AG04450 (cell line): ENCODE results near the gene SLC7A4. TPM values are rescaled to one million over a fixed set of nuclear protein-coding genes. Genes with fewer than 3 reads are reported as not detected.
"Not testable (repeated sequence)": the region's sequence is repeated elsewhere in the genome, so short reads cannot be mapped to it uniquely, and the experiment has no call there.

Experiments
- CTCF ChIA-PET: fragments of 300-600, 350-600 bp; formaldehyde crosslinking; extraction: SDS; loops from one replicate; lab custom pipeline; 2022; ENCODE audit warnings: antibody characterized with exemption, inconsistent platforms; lab: Charles Lee
- POLR2A ChIA-PET: fragments of 350-600 bp; formaldehyde crosslinking; extraction: SDS; loops from one replicate; lab custom pipeline; 2021; ENCODE audit warnings: antibody characterized with exemption, inconsistent platforms; lab: Yijun Ruan, JAX
- DNase-seq: peaks from one replicate; pipeline ENCODE4 v3.0.0-alpha.2; 2011; ENCODE audit warnings: low read depth, low spot score
- H3K27ac ChIP-seq: one replicate; pipeline ENCODE4 v1.5.1; 2012; ENCODE audit warnings: low read depth, low read length, control low read depth
- H3K27me3 ChIP-seq: one replicate; pipeline ENCODE4 v1.6.0; 2012; ENCODE audit warnings: low read length; ENCODE audit not compliant: control insufficient read depth, insufficient read depth
- H3K4me3 ChIP-seq: 2 replicates; pipeline ENCODE4 v1.5.1; 2011; ENCODE audit warnings: mild to moderate bottlenecking, low read depth, low read length, control low read depth
- H3K9me3 ChIP-seq: 2 replicates; pipeline ENCODE4 v1.5.1; 2012; ENCODE audit warnings: low read length; ENCODE audit not compliant: control insufficient read depth, insufficient read depth
- polyA plus RNA-seq: library from polyadenylated mRNA; depleted of rRNA; stranded (reverse); fragments of >200 nt; gene quantifications from 2 replicates; pipeline ENCODE4 v1.2.3, GENCODE V29; 2011
- TF ChIP-seq, protein P1 (sequence below): IDR thresholded peaks from 2 replicates; pipeline ENCODE4 v1.5.1; 2011; ENCODE audit warnings: low read depth, low read length, control low read depth, inconsistent platforms

SLC7A4 gene
- polyA plus RNA-seq, 1 experiment: 0.11 TPM

DNA sequence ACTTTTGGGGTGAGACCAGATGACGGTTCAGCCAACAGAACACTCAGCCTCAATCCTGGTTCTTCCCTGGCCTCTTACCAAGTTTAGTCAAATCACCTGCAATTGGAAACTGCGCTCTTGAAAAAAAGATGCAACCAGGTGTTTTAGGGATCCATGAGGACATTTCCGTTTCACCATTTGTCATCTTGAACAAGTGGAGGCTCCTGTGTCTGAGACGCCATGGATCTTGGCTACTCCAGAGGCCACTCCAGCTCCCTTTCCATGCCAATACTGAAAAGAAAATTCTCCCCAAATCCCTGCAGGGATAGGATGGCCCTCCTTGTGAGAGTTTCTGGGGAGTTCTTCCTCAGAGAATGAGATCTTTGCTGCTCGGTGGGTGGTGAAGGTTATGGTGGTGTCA is 41.1 kb upstream of the SLC7A4 start:
- Histone ChIP-seq H3K4me3 (no peak overlapping the region), H3K27me3 (peaks cover 7% of the 10 kb centered on the region), H3K9me3 (peaks cover 15% of the 10 kb centered on the region), H3K27ac (no peak overlapping the region)
- DNase-seq: no peak
- ChIA-PET CTCF (no interaction called here), POLR2A (no interaction called here)
- TF ChIP-seq, protein P1, sequence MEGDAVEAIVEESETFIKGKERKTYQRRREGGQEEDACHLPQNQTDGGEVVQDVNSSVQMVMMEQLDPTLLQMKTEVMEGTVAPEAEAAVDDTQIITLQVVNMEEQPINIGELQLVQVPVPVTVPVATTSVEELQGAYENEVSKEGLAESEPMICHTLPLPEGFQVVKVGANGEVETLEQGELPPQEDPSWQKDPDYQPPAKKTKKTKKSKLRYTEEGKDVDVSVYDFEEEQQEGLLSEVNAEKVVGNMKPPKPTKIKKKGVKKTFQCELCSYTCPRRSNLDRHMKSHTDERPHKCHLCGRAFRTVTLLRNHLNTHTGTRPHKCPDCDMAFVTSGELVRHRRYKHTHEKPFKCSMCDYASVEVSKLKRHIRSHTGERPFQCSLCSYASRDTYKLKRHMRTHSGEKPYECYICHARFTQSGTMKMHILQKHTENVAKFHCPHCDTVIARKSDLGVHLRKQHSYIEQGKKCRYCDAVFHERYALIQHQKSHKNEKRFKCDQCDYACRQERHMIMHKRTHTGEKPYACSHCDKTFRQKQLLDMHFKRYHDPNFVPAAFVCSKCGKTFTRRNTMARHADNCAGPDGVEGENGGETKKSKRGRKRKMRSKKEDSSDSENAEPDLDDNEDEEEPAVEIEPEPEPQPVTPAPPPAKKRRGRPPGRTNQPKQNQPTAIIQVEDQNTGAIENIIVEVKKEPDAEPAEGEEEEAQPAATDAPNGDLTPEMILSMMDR: no peak

DNA sequence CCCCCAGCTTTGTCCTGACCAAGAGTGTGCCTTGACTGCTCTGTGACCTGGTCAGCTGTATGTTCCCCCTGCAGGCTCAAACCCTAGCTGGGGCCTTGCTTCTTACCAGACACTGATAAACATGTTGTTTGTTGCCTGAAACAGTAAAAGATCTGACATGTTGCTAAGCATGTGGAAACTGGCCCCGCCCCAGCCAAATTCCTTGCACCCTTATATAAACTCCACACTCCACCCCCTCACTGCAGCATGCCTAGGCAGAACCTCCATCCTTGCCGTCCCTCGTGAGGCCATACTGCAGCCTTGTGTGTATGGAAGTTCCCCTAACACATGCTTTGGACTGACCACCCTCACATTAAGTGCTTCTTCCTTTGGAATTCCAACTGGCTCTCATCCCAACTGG is 40.7 kb upstream of the SLC7A4 start:
- no peak for DNase-seq
- Histone ChIP-seq H3K27me3 (peaks cover 7% of the 10 kb centered on the region), H3K9me3 (peaks cover 15% of the 10 kb centered on the region), H3K4me3 (no peak overlapping the region), H3K27ac (no peak overlapping the region)
- ChIA-PET CTCF (no interaction called here), POLR2A (no interaction called here)
- TF ChIP-seq, protein P1: no peak

- POLR2A ChIA-PET: interaction anchor here (0.6 kb wide), 1 partner anchor 27 kb away, joined by 7 read pairs; no protein-coding TSS in a partner anchor
- CTCF ChIA-PET, H3K27ac ChIP-seq, DNase-seq, H3K4me3 ChIP-seq, H3K27me3 ChIP-seq: not testable (repeated sequence)
- H3K9me3 ChIP-seq: peaks cover 15% of the 10 kb centered on the region
Observed at GRCh38 chr22:21071796-21072195, 39.4 kb upstream of the SLC7A4 start.

DNA sequence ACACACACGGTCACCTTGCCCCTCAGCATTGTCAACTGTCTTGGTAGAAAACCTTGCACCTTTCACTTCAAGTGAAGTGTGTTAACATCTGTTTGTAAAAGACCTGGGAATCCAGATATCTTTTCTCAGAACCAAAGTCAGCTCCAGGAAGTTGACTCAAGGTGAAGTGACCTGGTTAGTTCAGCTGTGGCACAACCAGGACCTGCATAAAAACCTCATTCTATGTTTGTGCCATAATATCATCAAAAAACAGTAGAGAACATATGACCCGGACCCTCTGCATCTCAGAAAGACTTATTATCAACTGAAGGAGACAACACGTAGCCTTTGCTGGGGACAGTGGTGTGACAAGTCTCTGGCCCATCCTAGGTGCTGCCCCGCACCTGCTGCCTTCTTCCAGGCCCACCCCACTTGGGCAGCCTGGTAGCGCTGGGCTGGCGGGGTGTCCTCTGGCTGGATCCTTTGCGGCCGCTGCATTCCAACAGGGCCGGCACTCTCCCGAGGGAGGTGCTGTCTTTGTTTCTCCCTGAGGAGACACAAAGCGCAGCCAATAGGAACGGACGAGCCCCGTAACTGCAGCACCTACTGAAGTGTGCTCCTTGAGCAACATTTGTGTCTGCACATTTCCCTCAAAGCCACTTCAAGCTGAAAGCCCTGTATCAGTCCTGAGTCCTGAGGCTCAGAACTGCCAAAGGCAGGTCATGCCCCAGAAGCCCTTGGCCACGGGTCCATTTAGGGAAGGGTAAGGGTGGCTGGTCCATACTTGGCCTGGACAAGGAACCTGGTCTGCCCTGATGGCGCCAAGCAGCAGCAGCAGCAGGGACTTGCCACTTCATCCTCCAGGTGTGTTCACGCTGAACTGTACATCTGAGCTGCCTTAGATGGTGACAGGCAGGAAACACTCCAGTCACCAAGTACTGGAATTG is 38.6 kb upstream of the SLC7A4 start:
- ChIA-PET CTCF (no interaction called here), POLR2A (no interaction called here)
- H3K9me3 ChIP-seq: peaks cover 15% of the 10 kb centered on the region
- H3K27ac ChIP-seq: no peak overlapping the region
- DNase-seq: no peak
- TF ChIP-seq, protein P1: no peak
- peaks cover 7% of the 10 kb centered on the region for H3K27me3 ChIP-seq
- no peak overlapping the region for H3K4me3 ChIP-seq

DNA sequence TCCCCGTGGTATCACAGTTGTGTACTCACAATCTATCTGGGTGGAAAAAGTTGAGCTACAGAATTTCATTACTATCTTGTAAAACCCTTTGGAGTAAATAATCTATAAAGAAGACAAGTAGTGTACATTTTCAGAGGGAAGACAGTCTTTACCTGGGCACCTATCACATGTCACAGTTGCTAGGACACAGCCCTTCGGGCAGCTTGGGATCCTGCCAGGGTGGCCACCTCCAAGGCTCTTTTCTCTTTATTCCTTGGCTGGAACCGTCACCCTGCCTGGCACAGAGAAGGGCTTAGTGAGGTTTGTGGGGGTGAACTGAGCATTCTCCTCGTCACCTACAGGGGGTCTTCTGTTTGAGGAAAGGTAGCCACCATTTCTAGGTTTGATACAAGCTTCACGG is 37.0 kb upstream of the SLC7A4 start:
- POLR2A ChIA-PET: no interaction called here
- CTCF ChIA-PET: no interaction called here

More for the DNA sequence above, 37.0 kb upstream of the SLC7A4 start:
- no peak overlapping the region for H3K4me3 ChIP-seq
- H3K9me3 ChIP-seq: peaks cover 15% of the 10 kb centered on the region
- no peak overlapping the region for H3K27ac ChIP-seq
- TF ChIP-seq, protein P1: no peak
- H3K27me3 ChIP-seq: peaks cover 11% of the 10 kb centered on the region
- no peak for DNase-seq
